SKM-1 (cell line): ENCODE measurements around the gene FAF1.
"Not testable (repeated sequence)": the region's sequence is repeated elsewhere in the genome, so short reads cannot be mapped to it uniquely, and the experiment has no call there.

Source experiments
- DNase-seq: peaks from one replicate; lab custom pipeline; 2025; ENCODE audit not compliant: unreplicated experiment; lab: John Stamatoyannopoulos, UW

The FAF1 gene

DNA sequence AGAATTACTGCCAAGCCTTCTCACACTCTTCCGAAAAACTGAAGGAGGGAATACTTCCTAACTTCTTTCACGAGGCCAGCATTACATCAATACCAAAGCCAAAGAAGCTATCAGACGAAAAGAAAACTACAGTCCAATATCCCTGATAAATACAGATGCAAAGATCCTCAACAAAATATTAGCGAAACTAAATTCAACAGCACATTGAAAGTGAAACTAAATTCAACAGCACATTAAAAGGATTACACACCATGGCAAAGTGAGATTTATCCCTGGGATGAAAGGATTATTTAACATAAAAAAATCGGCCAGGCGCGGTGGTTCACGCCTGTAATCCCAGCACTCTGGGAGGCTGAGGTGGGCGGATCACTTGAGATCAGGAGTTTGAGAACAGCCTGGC, 176.8 kb downstream of the FAF1 start:
- no peak for DNase-seq

- no peak for DNase-seq
Observed at GRCh38 chr1:50780797-50781196, 179.3 kb downstream of the FAF1 start.

DNA sequence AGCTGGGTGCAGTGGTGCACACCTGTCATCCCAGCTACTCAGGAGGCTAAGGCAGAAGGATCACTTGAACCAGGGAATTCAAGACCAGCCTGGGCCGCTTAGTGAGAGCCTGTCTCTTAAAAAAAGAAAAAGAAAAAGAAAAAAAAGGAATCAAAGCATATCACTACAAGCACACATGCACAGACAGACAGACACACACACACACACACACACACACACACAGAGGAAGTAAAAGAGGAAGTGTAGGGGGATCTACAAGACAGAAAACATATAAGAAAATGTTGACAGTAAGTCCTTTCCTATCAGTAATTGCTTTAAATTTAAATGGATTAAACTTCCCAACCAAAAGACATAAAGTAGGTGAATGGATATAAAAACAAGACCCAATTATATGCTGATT, 180.3 kb downstream of the FAF1 start:
- DNase-seq: no peak

DNA sequence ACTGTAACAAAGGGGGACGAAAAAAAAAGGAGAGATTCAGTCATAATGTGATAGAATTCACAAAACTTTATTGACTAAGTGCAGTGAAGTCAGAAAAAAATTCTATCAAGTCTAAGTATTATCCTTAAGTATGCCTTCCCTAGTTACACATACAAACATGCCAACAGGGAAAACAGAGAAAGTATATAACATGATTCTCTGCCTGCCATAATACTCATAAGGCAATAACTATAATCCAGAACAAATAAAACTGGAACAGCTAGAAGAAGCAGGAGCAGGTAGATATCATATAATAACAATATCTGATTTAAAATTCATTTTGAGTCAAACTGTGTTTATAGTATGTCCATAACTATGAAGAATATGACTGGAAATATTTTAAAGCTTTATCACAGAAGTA, 184.3 kb downstream of the FAF1 start:
- DNase-seq: no peak

- no peak for DNase-seq
Observed at GRCh38 chr1:50774759-50775351, 185.2 kb downstream of the FAF1 start.

- DNase-seq: no peak
Observed at GRCh38 chr1:50766688-50767087, 193.4 kb downstream of the FAF1 start.

DNA sequence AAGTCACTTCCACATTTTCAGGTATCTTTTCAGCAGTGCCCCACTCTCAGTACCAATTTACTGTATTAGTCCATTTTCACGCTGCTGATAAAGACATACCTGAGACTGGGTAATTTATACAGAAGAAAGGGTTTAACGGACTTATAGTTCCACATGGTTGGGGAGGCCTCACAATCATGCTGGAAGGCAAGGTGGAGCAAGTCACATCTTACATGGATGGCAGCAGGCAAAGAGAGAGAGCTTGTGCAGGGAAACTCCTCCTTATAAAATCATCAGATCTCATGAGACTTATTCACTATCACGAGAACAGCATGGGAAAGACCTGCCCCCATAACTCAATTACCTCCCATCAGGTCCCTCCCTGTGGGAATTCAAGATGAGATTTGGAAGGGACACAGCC, 203.5 kb downstream of the FAF1 start:
- DNase-seq: not testable (repeated sequence)

GRCh38 chr1:50754764-50755163, 205.3 kb downstream of the FAF1 start:
- DNase-seq: not testable (repeated sequence)

GRCh38 chr1:50750021-50750619, 209.9 kb downstream of the FAF1 start:
- DNase-seq: no peak

DNA sequence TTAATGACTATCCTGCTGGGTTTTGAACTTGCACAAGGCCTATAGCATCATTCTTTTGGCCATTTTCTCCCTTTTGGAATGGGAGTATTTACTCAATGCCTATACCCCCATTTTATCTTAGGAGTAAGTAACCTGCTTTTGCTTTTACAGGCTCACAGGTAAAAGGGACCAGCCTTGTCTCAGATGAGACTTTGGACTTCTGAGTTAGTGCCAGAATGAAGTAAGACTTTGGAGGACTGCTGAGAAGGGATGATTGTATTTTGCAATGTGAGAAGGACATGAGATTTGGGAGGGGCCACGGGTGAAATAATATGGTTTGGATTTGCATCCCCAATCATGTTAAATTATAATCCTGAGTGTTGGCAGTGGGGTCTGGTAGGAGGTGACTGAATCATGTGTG, 212.7 kb downstream of the FAF1 start:
- DNase-seq: no peak

GRCh38 chr1:50742523-50742922, 217.5 kb downstream of the FAF1 start:
- DNase-seq: no peak

DNA sequence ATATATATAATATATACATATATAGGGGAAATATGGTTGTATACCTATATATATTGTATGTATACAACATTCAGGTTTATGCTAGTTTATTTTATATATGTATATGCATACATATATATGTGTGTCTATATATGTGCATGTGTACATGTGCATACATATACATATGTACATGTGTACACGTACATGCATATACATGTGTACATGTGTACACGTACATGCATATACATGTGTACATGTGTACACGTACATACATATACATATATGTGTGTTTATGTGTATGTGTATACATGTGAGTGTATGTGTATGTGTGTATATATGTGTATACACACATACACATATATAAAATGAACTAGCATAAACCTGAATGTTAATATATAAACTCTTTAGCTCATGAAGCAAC, 220.9 kb downstream of the FAF1 start:
- no peak for DNase-seq

GRCh38 chr1:50735443-50735842, 224.6 kb downstream of the FAF1 start:
- DNase-seq: no peak

- not testable (repeated sequence) for DNase-seq
Observed at GRCh38 chr1:50727578-50727977, 232.5 kb downstream of the FAF1 start.

- DNase-seq: peak; percentile 57
Observed at GRCh38 chr1:50724626-50725286, 235.3 kb downstream of the FAF1 start.

DNA sequence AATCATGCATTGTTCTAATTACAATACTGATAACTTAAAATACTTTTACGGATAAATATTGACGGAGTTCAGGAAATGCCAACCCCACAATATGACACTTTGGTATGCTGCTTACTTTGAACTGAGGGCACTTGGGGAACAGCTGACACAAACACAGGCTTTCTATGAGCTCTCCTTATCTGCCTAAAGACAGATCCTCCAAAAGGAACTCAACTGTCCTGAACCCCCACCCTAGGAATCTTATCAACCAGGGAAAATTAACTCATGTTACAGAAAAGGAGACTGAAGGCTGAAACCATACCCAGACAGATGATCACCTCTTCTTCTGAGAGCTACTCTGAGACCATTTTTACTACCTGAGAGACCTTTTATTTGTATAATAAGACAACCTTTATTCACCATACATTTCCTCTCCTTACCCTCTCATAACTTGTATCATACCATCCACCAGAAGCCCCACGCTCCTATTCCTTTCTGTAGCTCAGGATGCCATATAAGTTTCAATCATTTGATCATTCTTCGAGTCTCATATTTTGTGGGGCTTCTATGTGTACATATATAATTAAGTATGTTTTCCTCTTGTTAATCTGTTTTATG, 239.5 kb downstream of the FAF1 start:
- no peak for DNase-seq

DNA sequence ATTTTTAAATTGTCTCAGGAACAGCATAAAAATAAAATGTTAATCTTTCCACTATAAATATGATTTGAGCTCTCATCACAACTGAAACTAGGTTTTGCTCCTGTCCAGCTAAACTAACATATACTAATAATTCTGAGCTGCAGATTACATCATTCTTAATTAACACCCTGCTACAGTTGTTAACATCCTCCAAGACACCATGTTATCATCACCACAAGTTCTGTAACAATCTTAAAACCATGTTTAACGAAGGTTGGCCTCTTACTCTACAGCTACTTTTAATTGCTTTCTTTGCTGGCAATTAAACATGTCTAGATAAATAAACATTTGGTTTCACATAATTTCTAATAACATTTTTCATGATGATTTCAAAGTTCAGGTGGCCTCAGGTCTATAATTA, 240.9 kb downstream of the FAF1 start:
- no peak for DNase-seq

GRCh38 chr1:50717327-50717726, 242.7 kb downstream of the FAF1 start:
- DNase-seq: no peak

GRCh38 chr1:50716455-50716854, 243.6 kb downstream of the FAF1 start:
- DNase-seq: not testable (repeated sequence)

GRCh38 chr1:50710099-50710498, 250.0 kb downstream of the FAF1 start:
- DNase-seq: no peak

- DNase-seq: no peak
Observed at GRCh38 chr1:50707824-50708223, 252.2 kb downstream of the FAF1 start.

DNA sequence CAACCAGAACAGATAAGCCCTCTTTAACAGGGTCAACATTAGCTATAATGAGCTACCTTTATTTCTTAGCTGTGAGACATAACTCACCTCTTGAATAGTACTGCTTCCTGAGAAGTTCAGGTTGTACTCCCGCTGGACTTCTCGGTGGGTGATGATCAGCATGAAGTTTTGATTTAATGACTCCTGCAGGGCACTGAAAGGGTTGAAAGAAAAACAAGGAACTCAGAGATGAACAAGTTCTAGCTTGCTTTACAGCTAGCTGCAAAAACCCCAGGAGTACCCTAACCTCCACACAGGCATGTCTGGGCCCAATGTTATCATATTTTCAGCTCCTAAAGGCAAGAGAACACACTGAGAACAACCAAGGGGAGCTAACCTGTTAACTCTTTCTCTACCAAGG, 254.4 kb downstream of the FAF1 start:
- no peak for DNase-seq
